ENCODE results near the gene TMEM62.
A peak's percentile ranks its signal among the peaks of the same experiment; 100 is the strongest.
"Not testable (repeated sequence)": the region's sequence is repeated elsewhere in the genome, so short reads cannot be mapped to it uniquely, and the experiment has no call there.

TMEM62 gene

DNA sequence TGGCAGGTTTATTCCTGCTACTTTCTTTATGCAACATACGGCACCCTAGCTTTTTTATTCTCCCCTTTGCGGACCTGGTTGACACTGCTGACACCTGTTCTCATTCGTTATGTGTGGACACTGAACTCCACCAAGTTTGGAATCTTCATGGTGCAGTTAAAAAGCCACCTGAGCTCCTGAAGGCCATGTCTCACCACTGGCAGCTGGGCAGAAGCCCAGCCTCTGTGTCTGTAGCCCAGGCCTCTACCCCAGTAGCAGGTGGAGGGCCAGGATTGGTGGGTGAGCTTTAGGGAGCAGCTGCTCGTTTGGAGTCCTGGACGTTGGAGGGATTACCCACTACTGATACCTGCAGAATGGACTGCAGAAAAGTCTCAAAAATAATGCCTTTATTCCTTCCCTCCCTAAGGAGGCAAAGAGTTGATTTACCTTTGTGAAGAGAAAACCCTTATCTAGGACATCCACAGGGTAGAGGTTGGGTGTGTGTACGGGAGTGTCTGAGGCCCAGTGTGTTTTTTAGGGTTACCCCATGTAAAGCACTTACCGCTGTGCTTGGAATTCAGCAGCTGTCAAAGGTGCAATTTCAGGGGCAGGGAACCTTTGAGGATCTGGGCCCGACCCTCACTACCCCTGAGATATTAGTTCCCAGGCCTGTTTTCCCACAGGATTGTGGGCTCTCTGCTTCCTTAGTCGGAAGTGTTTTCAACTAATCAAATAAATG, 51.2 kb downstream of the TMEM62 start:
- DNase-seq, result peak; percentile 26

DNA sequence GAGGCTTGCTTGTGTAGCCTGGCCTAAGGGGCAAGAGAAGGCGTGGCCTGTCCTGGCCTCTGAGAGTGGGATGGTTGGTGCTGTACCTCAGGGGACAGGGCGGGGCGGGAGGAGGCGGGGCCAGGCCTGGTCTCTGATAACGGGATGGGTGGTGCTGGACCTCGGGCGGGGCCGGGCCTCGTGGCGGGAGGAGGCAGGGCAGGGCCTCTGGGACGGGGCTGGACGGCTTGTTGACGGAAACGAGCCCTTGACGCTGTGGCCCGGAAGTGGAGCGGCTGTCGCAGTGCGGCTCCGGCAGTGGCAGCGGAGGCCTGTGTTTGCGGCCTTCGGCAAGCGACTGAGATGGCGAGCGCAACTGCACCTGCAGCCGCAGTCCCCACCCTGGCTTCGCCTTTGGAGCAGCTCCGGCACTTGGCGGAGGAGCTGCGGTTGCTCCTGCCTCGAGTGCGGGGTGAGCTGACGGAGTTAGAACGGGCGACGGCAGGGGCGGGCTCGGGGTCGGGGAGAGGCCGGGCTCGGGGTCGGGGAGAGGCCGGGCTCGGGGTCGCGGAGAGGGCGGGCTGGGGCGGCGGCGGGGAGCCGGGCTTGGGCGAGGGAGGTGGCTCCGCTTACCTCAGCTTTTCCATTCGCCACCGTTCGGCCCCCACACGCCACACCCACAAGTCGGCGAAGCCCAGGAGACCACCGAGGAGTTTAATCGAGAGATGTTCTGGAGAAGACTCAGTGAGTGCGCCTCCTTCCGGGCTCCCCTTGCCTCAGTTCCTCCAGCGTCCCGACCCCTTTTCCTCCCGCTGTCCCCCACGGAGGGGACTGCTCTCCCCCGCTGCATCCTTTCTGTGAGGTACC, 52.0 kb downstream of the TMEM62 start, which contains the start of gene CCNDBP1:
TSS of gene CCNDBP1 (plus strand) at position 247 of the 846 bp plus-strand sequence. CDS start at position 343, 96 bp downstream.
- DNase-seq, result peak; percentile 96

DNA sequence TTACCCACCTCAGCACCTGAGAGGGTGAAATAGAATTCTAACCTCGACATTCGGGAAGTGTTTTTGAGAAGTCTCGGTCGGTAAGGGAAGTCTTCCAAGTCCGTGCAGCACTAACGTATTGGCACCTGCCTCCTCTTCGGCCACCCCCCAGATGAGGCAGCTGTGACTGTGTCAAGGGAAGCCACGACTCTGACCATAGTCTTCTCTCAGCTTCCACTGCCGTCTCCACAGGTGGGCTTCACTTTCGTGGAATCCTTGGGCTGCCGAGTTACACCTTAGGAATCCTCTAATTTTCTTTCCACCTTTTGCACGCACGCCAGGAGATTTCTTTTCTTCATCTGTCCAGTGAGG, 52.6 kb downstream of the TMEM62 start:
- peak; percentile 68 for DNase-seq

DNA sequence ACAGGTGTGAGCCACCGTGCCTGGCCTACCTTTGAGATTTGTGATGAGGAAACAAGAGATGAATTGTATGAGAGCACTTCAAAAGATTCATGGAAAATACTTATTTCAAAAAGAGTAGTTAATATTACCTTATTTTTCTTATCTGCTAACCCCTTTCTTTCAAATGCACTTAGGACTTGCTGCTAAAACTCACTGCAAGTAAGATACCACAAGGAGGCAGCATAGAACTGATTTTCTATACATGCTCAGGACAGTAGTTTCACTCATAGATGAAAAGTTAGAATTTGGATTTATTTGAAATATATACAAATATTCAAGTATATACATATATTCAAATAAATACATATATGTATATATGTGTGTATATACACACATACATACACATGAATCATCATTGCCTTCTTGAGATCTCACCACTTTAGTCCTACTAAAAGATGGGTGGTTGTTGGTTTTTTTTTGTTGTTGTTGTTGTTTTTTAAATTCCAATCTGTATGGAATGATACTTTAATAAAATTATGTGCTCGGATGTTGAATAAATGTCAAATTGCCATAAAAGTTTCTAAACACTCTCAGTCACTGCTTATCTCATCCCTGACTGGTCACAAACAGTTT, 54.3 kb downstream of the TMEM62 start:
- peak; percentile 65 for DNase-seq

DNA sequence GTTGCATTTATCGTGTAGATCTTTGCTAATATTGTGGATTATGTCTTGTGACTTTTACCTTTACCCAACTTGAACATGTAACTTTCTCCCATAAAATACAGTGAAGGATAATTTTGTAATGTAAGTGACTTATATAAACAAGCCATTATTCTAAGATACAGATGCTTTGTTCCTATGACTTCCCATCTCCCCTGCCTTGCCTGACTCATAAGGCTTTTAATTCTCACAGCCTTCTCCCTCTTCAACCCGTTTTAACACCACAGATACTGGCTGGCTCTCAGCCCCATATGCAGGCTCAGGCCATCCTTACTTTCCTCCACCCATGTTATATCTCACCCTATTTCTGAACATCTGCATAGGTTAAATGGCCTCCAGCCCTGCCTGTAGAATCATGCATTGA, 55.9 kb downstream of the TMEM62 start:
- DNase-seq, result no peak

DNA sequence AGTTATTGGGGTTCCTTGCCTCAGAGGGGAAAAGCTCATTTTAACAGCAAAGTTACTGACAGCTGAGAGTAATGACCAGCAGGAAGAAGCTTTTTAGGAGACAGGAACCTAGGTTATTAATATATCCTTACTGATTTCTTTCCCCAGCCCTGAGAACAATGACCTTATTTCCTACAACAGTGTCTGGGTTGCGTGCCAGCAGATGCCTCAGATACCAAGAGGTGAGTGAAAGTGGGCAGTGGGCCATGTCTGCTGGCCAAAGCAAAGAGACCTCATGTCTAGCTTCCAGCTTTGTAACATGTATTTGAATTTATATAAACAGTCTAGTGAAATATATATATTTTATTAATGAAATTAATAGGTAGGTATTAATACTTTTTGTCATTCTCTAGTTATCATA, 56.8 kb downstream of the TMEM62 start:
- no peak for DNase-seq

DNA sequence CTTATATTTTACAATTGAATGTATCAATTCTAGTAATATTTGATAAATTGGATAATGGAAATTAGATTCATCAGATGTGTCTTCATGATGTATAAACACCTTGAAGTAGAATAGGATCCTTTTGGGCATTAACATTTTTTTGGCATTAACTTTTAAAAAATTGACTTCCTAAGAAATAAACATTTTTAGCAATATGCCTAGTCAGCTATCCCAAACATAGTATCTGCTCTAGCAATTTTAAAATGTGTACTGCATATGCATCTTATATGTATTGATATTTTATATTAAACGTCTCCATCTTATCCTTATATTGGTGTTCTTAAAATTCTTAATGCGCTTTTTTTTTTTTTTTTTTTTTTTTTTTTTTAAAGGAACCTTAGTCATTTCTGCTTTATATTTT, 60.3 kb downstream of the TMEM62 start:
- DNase-seq, result no peak

DNA sequence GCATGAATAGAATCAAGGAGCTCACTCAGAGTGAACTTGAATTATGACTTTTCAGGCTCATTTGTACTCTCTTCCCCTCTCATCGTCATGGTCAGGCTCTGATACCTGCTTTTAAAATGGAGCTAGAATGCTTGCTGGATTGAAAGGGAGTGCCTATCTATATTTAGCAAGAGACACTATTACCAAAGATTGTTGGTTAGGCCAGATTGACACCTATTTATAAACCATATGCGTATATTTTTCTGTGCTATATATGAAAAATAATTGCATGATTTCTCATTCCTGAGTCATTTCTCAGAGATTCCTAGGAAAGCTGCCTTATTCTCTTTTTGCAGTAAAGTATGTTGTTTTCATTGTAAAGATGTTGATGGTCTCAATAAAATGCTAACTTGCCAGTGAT, 61.4 kb downstream of the TMEM62 start:
- no peak for DNase-seq

DNA sequence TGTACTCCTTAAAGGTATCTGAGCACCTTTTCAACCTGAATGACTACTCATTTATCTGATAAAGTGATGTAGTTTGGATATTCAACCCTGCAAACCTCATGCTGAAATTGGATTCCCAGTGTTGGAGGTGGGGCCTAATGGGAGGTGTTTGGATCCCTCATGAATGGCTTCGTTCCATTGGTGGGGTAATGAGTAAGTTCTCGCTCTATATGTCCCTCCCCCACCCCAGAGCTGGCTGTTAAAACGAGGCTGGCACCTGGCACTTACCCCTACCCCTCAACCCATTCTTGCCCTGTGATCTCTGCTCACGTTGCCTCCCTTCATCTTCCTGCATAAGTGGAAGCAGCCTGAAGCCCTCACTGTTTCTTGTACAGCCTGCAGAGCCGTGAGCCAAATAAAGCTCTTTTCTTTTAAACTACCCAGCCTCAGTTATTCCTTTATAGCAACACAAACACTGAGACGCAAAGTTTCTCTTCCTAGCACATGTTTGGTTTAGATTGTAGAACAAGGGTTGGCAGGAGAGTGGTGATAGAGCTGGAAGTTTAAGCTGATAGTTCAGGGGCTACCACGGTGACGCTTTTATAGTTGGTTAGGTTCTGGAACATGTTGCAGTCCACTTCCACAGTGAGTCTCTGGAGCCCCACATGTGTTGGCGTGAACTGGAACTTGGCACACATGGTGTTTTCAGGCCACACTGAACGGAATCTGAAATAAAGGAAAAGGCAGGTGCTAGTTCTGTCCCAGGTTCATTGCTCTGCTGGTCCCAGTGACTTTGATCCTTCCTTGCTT, 63.6 kb downstream of the TMEM62 start:
- no peak for DNase-seq

DNA sequence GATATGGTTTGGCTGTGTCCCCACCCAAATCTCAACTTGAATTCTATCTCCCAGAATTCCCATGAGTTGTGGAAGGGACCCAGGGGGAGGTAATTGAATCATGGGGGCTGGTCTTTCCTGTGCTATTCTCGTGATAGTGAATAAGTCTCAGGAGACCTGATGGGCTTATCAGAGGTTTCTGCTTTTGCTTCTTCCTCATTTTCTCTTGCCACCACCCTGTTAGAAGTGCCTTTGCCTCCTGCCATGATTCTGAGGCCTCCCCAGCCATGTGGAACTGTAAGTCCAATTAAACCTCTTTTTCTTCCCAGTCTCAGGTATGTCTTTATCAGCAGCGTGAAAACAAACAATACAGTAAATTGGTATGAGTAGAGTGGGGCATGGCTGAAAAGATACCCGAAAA, 64.4 kb downstream of the TMEM62 start:
- not testable (repeated sequence) for DNase-seq

DNA sequence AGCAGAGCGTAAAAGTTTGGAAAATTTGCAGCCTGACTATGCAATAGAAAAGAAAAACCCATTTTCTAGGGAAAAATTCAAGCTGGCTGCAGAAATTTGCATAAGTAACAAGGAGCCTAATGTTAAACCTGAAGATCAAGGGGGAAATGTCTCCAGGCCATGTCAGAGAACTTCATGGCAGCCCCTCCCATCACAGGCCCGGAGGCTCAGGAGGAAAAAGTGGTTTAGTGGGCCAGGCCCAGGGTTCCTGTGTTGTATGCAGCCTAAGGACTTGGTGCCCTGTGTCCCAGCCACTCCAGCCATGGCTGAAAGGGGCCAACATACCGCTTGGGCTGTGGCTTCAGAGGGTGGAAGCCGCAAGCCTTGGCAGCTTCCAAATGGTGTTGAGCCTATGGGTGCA, 65.2 kb downstream of the TMEM62 start:
- not testable (repeated sequence) for DNase-seq

DNA sequence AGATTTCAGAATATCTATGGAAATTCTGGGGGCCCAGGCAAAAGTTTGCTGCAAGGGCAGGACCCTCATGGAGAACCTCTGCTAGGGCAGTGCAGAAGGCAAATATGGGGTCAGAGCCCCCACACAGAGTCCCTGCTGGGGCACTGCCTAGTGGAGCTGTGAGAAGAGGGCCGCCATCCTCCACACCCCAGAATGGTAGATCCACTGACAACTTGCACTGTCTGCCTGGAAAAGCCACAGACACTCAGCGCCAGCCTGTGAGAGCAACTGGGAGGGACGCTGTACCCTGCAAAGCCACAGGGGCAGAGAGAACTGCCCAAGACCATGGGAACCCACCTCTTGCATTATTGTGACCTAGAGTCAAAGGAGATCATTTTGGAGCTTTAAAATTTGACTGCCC, 65.6 kb downstream of the TMEM62 start:
- DNase-seq, result no peak

DNA sequence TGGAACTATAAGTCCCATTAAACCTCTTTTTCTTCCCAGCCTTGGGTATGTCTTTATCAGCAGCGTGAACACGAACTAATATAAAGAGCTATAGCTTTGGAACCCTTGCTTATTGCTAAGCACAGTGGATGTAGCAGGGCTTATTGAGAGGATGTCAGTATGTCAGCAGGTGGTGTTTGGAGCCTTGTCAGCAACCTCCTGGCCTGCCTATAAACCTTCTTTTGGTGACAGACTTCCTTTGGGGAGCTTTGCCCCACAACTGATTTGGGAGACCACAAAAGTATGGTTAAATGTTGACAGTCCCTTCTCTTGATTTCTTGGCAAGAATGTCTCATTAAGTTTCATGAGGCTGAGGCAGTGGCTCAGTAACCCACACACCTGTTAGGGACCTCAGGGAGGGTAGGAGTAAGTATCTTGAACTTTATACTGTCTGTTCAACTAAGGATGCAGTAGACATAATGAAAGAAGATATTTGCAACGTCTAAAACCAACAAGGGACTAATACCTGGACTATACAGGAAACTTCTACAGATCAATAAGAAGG, 66.6 kb downstream of the TMEM62 start:
- no peak for DNase-seq

DNA sequence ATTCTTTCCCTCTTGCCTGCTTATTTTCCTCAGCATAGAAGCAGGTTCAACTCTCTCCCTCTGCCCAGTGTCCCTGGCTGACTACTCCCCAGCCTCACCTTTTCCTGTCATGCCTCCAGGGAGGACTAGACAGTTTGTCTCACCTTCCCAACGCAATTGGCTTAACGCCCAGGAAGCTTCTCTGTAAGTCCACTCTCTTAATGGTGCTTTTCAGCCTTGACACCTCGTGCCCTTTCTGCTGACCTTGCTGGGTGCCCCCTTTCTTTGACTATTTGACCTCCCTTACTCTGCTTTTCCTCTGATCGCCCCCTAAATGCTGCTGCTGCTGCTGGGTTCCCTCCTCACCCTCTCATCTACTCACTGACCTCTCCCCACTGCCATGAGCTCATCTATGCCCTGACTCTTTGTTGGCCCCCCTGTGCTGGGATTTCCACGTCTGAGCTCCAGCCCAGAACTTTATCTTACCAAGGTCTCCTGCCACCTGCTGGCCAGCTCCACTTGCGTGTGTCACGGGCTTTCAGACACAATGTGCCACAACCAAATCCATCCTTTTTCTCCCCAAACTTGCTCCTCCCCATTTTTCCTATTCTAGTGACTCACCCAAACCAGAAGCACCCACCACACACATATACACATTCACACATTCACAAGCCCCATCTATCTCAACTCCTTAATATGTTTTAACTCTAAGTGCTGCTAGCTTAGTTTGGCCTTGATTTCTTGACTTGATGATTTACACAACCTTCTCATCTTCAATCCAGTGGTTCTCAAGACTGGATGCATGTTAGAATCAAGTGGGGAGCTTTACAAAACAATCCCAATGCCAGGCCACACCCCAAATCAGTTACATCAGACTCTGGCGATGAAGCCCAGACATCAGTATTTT, 70.9 kb downstream of the TMEM62 start:
- peak; percentile 60 for DNase-seq

DNA sequence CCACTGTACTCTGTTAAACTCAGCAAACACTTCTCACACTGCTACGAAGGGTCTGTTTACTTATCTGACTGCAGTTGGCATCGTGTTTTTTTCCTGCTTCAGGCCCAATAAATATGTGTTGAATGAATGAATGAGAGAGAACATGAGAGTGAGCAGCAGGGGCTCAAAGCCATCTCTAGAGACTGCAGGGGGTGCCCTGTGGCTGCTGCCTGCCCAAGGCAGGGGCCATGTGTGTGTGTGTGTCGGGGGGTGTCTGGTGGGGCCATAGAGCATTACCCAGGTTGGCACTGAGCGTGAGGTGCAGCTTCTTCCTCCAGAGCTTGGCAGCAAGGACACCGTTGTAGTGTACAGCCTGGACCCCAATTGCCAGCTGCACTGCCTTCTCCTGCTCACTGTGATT, 72.7 kb downstream of the TMEM62 start:
- no peak for DNase-seq

DNA sequence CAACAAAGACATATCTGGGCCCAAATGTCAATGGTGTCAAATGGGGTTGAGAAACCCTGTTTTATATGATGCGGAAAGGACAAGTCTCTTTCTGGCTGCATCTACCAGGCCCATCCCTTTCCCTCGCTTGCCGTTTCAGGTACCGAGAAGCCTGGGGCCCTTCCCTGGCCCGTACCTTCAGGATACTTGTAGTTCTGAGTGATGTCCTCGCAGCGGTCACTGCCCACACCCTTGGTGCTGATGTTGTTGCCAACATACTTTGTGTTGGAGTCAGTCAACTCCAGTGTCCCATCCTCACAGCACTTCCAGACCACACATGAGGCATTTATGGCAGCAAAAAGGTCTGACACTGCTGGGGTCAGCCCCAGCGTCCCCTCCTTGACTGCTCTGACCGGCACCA, 73.6 kb downstream of the TMEM62 start:
- DNase-seq, result no peak

DNA sequence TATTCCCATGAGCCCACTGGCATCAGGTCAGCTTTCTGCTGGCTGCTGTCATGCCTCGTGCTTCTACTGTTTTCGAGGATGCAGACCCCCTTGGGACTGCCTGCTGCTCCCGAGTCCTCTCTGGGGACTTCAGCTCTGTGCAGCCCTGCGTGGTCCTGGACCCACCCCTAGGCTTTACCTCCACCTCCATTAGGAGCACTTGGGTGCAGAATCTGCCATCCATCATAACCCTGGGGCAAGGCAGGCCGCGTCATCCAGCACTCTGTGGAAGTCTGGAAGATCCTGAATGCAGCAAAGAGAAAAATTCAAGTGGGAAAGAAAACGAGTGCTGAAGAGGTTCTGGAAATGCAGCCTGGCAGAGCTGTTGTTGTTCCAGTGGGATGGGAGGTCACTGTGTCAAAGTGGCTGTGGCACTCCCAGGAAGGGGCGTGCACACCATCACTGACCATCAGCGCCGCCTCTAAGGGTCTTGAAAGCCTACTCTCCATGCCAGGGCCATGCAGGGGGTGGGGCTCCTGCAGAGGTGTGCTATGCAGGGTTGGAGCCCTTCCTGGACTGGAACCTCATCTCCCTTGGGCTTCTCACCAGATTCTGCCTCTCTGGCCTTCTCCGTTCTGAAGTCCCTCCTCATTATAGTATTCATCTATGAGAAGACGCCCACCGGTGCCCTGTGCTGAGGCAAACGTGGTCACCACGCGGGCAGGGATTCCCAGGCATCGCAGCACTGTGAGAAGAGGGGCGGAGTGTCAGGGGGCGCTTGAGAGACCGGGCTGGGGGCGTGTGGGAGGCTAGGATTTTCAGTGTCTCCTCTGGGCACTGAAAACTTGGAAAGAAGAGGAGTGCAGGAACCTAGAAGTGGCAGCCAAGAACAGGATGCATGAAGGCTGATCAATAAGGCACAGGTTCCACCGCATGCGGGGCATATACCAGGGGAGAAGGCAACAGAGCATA, 74.9 kb downstream of the TMEM62 start:
- no peak for DNase-seq

DNA sequence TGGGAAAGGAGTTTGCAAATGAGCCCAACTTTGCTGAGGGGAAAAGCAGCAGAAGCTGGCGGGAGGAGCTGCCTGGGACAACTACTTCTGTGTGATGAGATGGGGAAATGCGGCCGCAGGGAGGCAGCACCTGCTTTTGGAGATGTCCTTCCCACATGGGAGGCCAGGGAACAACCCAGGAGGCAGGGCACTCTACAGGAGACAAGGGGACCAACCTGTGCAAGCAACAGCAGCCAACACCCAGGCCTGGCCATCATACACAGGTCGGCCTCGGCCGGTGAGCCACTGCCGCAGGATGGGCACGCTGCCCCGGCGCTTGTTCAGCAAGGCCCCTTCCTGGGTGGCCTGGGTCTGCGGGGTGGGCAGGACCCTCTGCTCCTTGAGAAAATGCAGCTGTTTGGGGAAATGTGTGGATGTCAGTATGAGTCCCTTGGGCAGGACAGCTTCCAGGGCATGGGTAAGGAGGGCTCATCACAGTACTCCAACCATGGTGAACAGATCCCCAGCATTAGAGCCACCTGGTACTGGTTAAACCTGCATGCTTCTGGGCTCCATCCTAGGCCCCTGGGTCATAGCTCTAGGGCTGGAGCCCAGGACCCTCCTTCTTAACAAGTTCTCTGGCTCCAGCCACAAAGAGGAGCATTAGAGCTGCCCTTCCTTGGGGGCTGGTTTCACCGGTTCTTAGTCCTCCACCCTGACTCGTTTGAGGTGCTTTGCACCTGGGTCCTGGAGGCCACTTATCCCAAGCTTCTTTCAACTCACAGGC, 75.9 kb downstream of the TMEM62 start:
- peak; percentile 74 for DNase-seq

DNA sequence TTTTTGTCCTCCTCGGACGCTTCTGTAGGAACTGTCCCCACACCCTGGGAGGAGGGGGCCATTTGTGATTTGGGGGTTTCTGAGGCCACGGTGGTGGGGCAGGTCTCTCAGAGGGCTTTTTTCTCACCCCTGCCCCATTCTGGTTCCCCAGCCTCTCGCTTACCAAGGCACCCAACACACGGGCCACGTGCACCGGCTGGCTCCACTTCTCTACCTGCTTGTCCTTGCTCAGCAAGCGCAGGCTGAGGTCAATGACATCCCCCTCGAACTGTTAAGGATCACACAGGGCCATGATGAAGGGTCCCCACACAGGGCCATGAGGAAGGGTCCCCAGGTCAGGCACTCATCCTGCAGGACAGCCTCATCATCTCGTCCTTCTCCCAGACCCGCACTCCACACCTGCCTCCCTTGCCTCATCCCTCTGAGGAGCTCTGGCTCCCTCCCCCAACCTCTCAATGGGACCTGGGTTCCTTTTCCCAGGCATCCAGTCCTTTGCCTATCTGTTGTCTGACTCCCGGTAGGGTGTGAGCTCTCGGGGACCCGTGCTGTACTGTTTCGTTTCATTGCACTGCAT, 76.9 kb downstream of the TMEM62 start:
- DNase-seq, result no peak

Measured in DMS53 (cell line).